ENCODE results near the gene NSD2.
"Not testable (repeated sequence)": the region's sequence is repeated elsewhere in the genome, so short reads cannot be mapped to it uniquely, and the experiment has no call there.

NSD2 gene

GRCh38 chr4:1984406-1985191 lies 113.4 kb downstream of the NSD2 start:
- DNase-seq (ENCODE audit: low read depth in 2 of 2), result no peak

- no peak for DNase-seq (ENCODE audit: low read depth in 2 of 2)
Measured at GRCh38 chr4:1985294-1985693, 114.1 kb downstream of the NSD2 start.

GRCh38 chr4:1985780-1986577 lies 114.8 kb downstream of the NSD2 start:
- no peak for DNase-seq (ENCODE audit: low read depth in 2 of 2)

- no peak for DNase-seq (ENCODE audit: low read depth in 2 of 2)
Measured at GRCh38 chr4:1986578-1987210, 115.5 kb downstream of the NSD2 start.

- no peak for DNase-seq (ENCODE audit: low read depth in 2 of 2)
Measured at GRCh38 chr4:1987296-1987695, 116.1 kb downstream of the NSD2 start.

GRCh38 chr4:1987721-1988326 lies 116.6 kb downstream of the NSD2 start:
- DNase-seq (ENCODE audit: low read depth in 2 of 2), result no peak

GRCh38 chr4:1988327-1988724 lies 117.1 kb downstream of the NSD2 start:
- no peak for DNase-seq (ENCODE audit: low read depth in 2 of 2)

GRCh38 chr4:1989533-1990347 lies 118.5 kb downstream of the NSD2 start:
- DNase-seq (ENCODE audit: low read depth in 2 of 2), result no peak

- DNase-seq (ENCODE audit: low read depth in 2 of 2), result no peak
Measured at GRCh38 chr4:1990348-1990645, 119.1 kb downstream of the NSD2 start.

GRCh38 chr4:1990676-1991075 lies 119.5 kb downstream of the NSD2 start:
- no peak for DNase-seq (ENCODE audit: low read depth in 2 of 2)

- DNase-seq (ENCODE audit: low read depth in 2 of 2), result no peak
Measured at GRCh38 chr4:1991087-1991486, 119.9 kb downstream of the NSD2 start.

GRCh38 chr4:1991596-1992434 lies 120.6 kb downstream of the NSD2 start:
- DNase-seq (ENCODE audit: low read depth in 2 of 2), result no peak

GRCh38 chr4:1992468-1993168 lies 121.4 kb downstream of the NSD2 start:
- no peak for DNase-seq (ENCODE audit: low read depth in 2 of 2)

- DNase-seq (ENCODE audit: low read depth in 2 of 2), result no peak
Measured at GRCh38 chr4:1993169-1993516, 122.0 kb downstream of the NSD2 start.

- not testable (repeated sequence) for DNase-seq (ENCODE audit: low read depth in 2 of 2)
Measured at GRCh38 chr4:1993718-1994516, 122.7 kb downstream of the NSD2 start.

- DNase-seq (ENCODE audit: low read depth in 2 of 2), result no peak
Measured at GRCh38 chr4:1994938-1995337, 123.7 kb downstream of the NSD2 start.

- DNase-seq (ENCODE audit: low read depth in 2 of 2), result no peak
Measured at GRCh38 chr4:1996866-1997611, 125.8 kb downstream of the NSD2 start.

- DNase-seq (ENCODE audit: low read depth in 2 of 2), result no peak
Measured at GRCh38 chr4:1997712-1998111, 126.5 kb downstream of the NSD2 start.

- DNase-seq (ENCODE audit: low read depth in 2 of 2), result no peak
Measured at GRCh38 chr4:1998296-1998695, 127.1 kb downstream of the NSD2 start.
